Fibroblast of skin of left quadriceps (primary cell): Measurements from ENCODE around the gene CHRNA4.
"Not testable (repeated sequence)": the region's sequence is repeated elsewhere in the genome, so short reads cannot be mapped to it uniquely, and the experiment has no call there.

Experiments used
- DNase-seq, 2 experiments: peaks; one replicate each; pipeline ENCODE4 v3.0.0-alpha.2; 2013; ENCODE audit warnings: low read depth in 2 of 2

Gene CHRNA4

GRCh38 chr20:63397946-63398450 is 36.8 kb upstream of the CHRNA4 start:
- no peak for DNase-seq

- DNase-seq = no peak
These were observed 36.1 kb upstream of the CHRNA4 start for GRCh38 chr20:63397155-63397843.

- no peak for DNase-seq
These were observed 35.2 kb upstream of the CHRNA4 start for GRCh38 chr20:63396300-63396699.

GRCh38 chr20:63395723-63396122 is 34.6 kb upstream of the CHRNA4 start:
- no peak for DNase-seq

GRCh38 chr20:63394920-63395455 is 33.8 kb upstream of the CHRNA4 start:
- DNase-seq = no peak

GRCh38 chr20:63394069-63394919 is 33.1 kb upstream of the CHRNA4 start:
- DNase-seq = no peak

- DNase-seq = no peak
These were observed 32.4 kb upstream of the CHRNA4 start for GRCh38 chr20:63393566-63393965.

- DNase-seq = no peak
These were observed 31.6 kb upstream of the CHRNA4 start for GRCh38 chr20:63392465-63393365.

GRCh38 chr20:63387917-63388316 is 26.8 kb upstream of the CHRNA4 start:
- DNase-seq = no peak

- no peak for DNase-seq
These were observed 26.2 kb upstream of the CHRNA4 start for GRCh38 chr20:63387393-63387792.

- DNase-seq = no peak
These were observed 25.3 kb upstream of the CHRNA4 start for GRCh38 chr20:63386491-63386890.

- DNase-seq = no peak
These were observed 24.7 kb upstream of the CHRNA4 start for GRCh38 chr20:63385819-63386218.

- no peak for DNase-seq
These were observed 23.2 kb upstream of the CHRNA4 start for GRCh38 chr20:63384336-63384735.

GRCh38 chr20:63383556-63383955 is 22.4 kb upstream of the CHRNA4 start:
- no peak for DNase-seq

- DNase-seq = no peak
These were observed 21.6 kb upstream of the CHRNA4 start for GRCh38 chr20:63382551-63383300.

- DNase-seq = no peak
These were observed 20.8 kb upstream of the CHRNA4 start for GRCh38 chr20:63381781-63382431.

- no peak for DNase-seq
These were observed 19.3 kb upstream of the CHRNA4 start for GRCh38 chr20:63380346-63380870.

- DNase-seq = not testable (repeated sequence)
These were observed 18.7 kb upstream of the CHRNA4 start for GRCh38 chr20:63379872-63380271.

- no peak for DNase-seq
These were observed 18.1 kb upstream of the CHRNA4 start for GRCh38 chr20:63379296-63379695.

- no peak for DNase-seq
These were observed 17.5 kb upstream of the CHRNA4 start for GRCh38 chr20:63378626-63379025.
